ENCODE results near the gene CCDC159.

Gene CCDC159

DNA sequence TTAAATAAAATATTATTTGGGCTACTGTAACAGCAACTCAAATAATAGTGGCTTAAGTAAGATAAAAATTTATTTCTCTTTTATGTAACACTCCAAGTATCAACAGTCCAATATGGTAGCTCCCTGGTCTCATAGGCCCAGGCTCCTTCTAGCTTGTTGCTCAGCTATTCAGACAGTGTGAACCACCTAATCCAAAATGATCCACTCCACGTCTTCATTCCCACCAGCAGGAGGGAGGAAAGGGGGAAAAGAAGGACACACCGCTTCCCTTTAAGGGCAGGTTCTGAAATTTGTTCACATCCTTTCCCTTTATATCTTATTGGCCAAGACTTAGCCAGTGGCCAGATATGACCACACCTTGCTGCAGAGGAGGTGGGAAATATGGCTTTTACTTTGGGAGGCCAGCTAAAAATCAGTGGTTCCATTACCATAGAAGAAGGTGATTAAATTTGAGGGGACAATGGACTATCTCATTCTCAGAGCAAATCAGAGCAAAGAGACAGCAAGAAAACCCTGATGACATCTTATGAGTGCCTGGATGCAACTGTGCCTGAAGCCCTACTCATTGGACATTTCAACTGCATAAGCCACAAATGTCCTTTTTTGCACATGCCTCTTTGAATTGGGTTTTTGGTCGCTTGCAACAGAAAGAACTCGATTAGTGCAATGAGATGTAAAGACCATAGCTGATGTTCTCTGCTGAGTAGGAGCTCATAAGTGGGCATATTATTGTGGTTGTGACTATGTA is 44.8 kb downstream of the CCDC159 start:
- DNase-seq (ENCODE audit: low read depth) = no peak

DNA sequence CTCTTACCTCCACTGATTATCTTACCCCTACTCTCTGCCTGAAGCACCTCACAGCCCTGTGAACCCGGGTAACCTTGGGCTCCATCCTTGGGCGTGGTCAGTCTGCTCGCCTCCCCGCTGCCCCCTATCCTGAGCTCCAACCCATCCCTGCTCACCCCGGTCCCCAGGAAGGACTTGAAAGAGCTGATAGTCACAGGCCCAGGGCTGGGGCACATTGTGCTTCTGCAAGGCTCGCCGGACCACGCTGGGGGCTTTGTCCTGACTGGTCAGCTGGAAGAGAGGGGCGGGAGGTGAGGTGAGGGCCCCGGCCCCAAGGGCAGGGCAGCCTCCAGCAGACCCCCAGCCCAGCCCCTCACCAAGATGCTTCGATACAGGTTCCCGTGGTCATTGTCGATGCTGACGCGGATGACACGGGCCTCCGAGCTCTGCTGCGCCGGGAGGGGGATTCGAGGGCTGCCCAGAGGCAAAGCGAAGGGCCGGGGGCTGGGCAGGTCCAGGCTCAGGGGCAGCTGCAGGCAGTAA is 50.8 kb downstream of the CCDC159 start:
- no peak for DNase-seq (ENCODE audit: low read depth)

DNA sequence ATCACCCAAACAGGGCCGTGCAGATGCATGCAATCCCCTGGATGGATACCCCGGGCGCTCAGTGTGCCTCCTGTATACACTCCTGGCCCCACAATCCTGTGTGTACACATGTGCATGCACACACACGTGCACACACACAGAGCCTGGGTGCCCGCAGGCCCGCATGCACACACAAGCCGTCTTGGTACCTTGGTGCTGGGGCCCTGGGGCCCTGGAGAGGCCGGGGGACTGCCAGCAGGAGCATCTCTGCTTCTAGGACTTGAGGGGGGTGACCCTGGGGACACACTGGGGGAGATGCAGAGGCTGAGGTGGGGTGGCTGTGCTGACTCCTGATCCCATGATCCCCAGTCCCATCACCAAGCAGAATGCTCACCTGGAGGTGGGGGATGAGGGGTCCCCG is 53.3 kb downstream of the CCDC159 start:
- DNase-seq (ENCODE audit: low read depth) = no peak

DNA sequence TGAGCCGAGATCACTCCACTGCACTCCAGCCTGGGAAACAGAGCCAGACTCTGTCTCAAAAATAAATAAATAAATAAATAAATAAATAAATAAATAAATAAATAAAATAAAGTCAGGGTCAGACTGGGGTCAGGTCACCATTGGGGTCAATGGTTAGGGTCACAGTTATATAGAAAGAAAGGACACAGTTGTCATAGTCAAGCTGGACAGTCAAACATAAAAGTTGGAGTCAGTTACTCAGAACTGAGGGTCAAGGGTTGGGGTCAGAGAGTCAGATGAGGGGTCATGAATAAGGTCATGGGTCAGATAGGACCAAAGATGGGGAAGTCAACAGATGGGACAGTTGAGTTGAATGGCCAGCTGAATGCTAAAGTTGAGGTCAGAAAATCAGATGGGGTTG is 54.5 kb downstream of the CCDC159 start:
- DNase-seq (ENCODE audit: low read depth) = no peak

DNA sequence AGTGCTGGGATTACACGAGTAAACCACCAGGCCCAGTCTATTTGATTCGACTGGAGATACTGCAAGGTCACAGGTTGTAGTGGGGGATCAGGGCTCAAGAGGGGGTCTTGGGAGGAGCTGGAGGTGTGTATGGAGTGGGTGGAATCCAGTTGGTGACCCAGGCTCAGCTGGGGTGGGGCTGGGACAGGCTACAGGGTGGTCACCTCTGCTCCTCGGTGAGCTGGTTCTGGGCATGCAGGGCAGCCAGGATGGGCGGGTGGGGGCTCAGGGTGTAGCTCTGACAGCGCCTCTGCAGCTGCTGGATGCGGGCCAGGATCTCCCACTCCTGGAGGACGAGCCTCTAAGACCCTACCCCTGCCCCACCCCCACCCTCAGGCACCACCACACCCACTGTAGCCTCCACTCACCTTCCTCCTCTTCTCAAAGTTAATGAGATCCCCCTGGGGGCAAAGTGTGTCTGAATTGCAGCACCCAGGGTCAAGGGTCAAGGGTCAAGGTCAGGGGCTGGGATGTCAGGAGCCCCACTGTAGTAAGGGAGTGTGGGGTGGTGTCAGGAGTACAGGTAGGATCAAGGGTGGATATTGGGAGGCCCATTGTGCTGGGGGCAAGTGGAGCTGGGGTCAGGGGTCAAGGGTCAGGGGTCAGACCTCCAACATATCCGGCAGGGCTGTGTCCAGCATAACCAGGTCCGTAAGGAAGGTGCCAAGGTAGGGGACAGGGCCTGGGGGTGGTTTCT is 55.7 kb downstream of the CCDC159 start:
- no peak for DNase-seq (ENCODE audit: low read depth)

Data from stimulated activated CD8-positive, alpha-beta memory T cell treated with anti-CD3 and anti-CD28 coated beads, Interleukin-12 subunit alpha, Interleukin-12 subunit beta, amount 100 ng/mL, for 1 hour (primary cell).